BE2C (cell line): ENCODE data around the gene VAV1.

Experiments used
- DNase-seq: peaks from one replicate; pipeline ENCODE4 v3.0.0-alpha.2; 2020
- H3K27me3 ChIP-seq: fragments of 250-450 bp; sonication (Bioruptor Pico); 2 replicates; pipeline ENCODE4 v1.5.1; 2020; ENCODE audit warnings: mild to moderate bottlenecking
- H3K36me3 ChIP-seq: fragments of 250-450 bp; sonication (Bioruptor Pico); 2 replicates; pipeline ENCODE4 v1.5.1; 2020; ENCODE audit warnings: mild to moderate bottlenecking
- H3K4me1 ChIP-seq: fragments of 250-450 bp; sonication (Bioruptor Pico); 2 replicates; pipeline ENCODE4 v1.5.1; 2020
- H3K4me3 ChIP-seq: 2 replicates; pipeline ENCODE4 v1.5.1; 2011; ENCODE audit warnings: low read depth, low read length
- H3K9me3 ChIP-seq: fragments of 250-450 bp; sonication (Bioruptor Pico); 2 replicates; pipeline ENCODE4 v1.5.1; 2020
- TF ChIP-seq, protein P1 (sequence below): IDR thresholded peaks from 2 replicates; pipeline ENCODE4 v1.5.1; 2012; ENCODE audit warnings: mild to moderate bottlenecking, low read depth, low read length

Gene VAV1

DNA sequence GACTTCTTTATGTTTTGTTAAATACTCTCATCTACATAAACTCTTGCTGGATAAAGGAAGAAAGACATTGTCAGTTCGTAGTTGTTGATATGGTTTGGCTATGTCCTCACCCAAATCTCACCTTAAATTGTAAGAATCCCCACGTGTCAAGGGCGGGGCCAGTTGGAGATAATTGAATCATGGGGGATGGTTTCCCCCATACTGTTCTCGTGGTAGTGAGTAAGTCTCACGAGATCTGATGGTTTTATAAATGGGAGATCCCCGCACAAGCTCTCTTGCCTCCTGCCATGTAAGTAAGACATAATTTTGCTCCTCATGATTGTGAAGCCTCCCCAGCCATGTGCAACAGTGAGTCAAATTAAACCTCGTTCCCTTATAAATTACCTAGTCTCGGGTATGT is 118.4 kb downstream of the VAV1 start:
- TF ChIP-seq, protein P1, sequence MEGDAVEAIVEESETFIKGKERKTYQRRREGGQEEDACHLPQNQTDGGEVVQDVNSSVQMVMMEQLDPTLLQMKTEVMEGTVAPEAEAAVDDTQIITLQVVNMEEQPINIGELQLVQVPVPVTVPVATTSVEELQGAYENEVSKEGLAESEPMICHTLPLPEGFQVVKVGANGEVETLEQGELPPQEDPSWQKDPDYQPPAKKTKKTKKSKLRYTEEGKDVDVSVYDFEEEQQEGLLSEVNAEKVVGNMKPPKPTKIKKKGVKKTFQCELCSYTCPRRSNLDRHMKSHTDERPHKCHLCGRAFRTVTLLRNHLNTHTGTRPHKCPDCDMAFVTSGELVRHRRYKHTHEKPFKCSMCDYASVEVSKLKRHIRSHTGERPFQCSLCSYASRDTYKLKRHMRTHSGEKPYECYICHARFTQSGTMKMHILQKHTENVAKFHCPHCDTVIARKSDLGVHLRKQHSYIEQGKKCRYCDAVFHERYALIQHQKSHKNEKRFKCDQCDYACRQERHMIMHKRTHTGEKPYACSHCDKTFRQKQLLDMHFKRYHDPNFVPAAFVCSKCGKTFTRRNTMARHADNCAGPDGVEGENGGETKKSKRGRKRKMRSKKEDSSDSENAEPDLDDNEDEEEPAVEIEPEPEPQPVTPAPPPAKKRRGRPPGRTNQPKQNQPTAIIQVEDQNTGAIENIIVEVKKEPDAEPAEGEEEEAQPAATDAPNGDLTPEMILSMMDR = no peak
- H3K9me3 ChIP-seq = no peaks in the 10 kb centered on the region
- DNase-seq = no peak
- H3K27me3 ChIP-seq = no peaks in the 10 kb centered on the region
- H3K36me3 ChIP-seq = no peaks in the 10 kb centered on the region
- H3K4me1 ChIP-seq = no peaks in the 10 kb centered on the region
- H3K4me3 ChIP-seq = no peak overlapping the region

DNA sequence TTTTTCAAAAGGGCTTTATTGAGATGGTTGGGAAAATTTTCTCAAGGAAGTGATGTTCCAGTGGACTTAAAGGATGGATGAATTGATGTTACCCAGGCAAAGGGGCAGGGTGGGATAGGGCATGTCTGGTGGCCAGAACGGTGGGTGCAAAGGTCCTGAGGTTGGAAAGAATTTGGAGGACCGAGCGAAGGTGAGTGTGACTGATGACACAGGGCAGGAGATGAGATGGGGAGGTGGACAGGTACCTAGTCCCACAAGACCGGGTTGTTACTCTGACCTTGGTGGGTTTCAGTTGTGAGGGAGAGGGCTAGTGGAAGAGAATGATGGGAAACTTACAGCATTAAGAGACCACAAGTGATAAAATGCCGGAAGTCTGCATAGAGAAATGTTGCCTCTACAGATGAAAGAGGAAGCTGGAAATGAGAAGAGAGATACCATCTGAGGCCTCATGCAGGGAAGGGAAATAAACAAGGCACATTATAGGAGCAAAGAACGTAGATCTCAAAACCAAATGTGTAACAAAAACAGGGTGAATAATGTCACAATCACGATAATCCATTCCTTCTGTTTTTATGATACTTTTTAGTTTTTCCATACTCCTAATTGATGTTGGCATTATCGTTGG is 119.4 kb downstream of the VAV1 start:
- no peaks in the 10 kb centered on the region for H3K27me3 ChIP-seq
- no peaks in the 10 kb centered on the region for H3K9me3 ChIP-seq
- H3K36me3 ChIP-seq = no peaks in the 10 kb centered on the region
- no peak for DNase-seq
- H3K4me3 ChIP-seq = no peak overlapping the region
- TF ChIP-seq, protein P1 = no peak
- no peaks in the 10 kb centered on the region for H3K4me1 ChIP-seq

DNA sequence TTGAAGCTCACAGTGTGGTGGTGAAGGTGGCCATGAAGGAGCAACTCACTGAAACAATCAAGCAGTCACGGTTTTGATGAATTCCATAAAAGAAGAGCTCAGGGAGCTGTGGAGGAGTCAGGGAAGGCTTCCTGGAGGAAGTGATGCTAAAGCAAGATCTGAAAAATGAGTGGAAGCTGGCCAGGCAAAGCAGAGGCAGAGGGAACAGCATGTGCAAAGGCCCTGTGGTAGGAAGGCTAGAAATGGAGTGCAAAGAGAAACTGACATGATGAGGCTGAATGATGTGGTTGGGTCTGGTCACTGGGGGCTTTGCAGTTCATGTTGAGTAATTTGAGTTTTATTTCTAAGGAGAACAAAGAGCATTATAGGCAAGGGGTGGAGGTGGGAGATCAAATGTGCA is 121.8 kb downstream of the VAV1 start:
- H3K4me1 ChIP-seq = no peaks in the 10 kb centered on the region
- TF ChIP-seq, protein P1 = no peak
- H3K36me3 ChIP-seq = no peaks in the 10 kb centered on the region
- no peak for DNase-seq
- H3K4me3 ChIP-seq = no peak overlapping the region
- no peaks in the 10 kb centered on the region for H3K27me3 ChIP-seq
- H3K9me3 ChIP-seq = no peaks in the 10 kb centered on the region

DNA sequence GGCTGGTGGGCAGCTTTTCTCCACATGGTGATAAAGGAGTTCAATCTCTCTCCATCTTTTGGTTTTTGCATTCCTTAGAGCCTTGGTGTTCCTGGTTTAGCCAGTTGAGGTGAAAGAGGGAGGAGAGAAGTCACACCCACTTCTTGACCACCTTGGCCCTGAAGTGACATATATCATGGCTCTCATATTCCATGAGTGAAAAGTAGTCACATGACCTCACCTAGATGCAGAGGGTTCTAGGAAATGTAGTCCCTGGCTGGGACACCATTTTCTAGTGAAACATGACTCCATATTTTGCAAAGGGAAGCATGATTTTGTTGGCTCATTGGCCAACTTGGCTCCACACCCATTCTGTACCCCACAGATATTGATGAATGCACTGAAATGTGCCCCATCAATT is 130.9 kb downstream of the VAV1 start:
- TF ChIP-seq, protein P1 = no peak
- no peak for DNase-seq
- H3K4me3 ChIP-seq = no peak overlapping the region
- H3K36me3 ChIP-seq = no peaks in the 10 kb centered on the region
- H3K4me1 ChIP-seq = no peaks in the 10 kb centered on the region
- H3K27me3 ChIP-seq = no peaks in the 10 kb centered on the region
- H3K9me3 ChIP-seq = no peaks in the 10 kb centered on the region; the same call in 1 of the 2 replicates

DNA sequence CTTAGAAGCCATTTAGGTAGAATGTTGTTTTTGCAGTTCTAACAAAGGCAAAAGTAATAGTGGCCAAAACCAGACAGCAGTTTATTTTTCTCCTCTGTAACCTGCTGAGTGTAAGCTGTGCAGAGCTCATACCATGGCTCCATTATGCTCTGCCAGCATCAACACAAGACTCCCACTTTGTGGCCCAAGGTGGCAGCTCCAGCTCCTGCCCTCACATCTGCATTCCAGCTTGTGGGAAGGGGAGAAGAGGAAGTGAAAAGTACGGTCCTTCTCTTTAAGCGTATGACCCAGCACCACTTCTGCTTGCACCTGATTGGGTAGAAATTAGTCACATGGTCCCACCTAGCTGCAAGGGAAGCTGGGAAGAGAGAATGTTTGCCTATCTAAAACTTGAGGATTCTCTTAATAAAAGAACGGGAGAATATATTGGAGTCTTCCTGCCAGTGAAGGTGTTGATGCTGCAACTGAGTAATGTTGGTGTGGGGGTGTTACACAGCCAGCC is 134.1 kb downstream of the VAV1 start:
- Histone ChIP-seq H3K4me3 (no peak overlapping the region), H3K9me3 (no peaks in the 10 kb centered on the region; the same call in 1 of the 2 replicates), H3K4me1 (no peaks in the 10 kb centered on the region), H3K36me3 (no peaks in the 10 kb centered on the region), H3K27me3 (no peaks in the 10 kb centered on the region)
- no peak for DNase-seq
- TF ChIP-seq, protein P1 = no peak
